Measurements from ENCODE around the gene GDNF.

The GDNF gene

GRCh38 chr5:37774912-37775483 lies 64.8 kb downstream of the GDNF start:
- FAIRE-seq, result no peak

DNA sequence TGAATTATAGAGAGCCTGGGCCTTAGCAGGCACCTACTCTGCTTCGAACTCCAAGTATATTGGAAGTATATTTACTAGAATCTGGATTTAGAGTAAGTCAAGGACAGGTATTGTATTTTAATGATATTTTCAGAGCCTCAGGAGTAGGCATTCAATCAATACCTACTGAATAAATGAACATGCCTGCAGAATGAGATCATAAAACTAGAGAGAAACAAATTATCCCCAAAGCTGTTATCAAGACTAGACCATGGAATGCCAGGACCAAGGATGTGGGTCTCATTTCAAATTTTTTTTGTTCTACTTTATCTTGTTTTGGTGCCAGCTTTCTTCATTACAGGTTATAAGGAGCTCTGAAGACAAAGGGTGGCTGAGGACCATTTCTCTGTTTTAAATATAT lies 66.0 kb downstream of the GDNF start:
- FAIRE-seq, result no peak

DNA sequence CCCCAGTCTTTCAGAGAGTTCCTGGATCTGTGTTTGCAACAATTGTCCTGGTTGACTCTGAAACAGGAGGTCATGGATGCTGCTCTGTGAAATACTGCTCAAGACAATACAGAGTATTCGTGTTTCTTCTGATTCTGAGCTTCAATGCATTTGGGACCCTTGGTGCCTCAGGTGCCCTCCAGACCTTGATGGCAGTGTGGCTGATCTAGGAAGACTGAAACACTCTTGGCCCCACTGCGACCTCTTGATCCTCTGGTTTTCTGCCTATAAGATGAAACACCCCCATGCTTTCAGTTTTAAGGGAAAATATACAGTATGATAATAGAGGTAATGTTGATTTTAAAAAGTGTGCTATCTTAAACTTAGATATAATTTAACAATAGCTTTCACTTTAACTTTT lies 67.6 kb downstream of the GDNF start:
- FAIRE-seq, result no peak

GRCh38 chr5:37771731-37772130 lies 68.1 kb downstream of the GDNF start:
- no peak for FAIRE-seq

- FAIRE-seq, result no peak
Measured at GRCh38 chr5:37771203-37771611, 68.6 kb downstream of the GDNF start.

- FAIRE-seq, result no peak
Measured at GRCh38 chr5:37770786-37771185, 69.1 kb downstream of the GDNF start.

- no peak for FAIRE-seq
Measured at GRCh38 chr5:37769840-37770239, 70.0 kb downstream of the GDNF start.

DNA sequence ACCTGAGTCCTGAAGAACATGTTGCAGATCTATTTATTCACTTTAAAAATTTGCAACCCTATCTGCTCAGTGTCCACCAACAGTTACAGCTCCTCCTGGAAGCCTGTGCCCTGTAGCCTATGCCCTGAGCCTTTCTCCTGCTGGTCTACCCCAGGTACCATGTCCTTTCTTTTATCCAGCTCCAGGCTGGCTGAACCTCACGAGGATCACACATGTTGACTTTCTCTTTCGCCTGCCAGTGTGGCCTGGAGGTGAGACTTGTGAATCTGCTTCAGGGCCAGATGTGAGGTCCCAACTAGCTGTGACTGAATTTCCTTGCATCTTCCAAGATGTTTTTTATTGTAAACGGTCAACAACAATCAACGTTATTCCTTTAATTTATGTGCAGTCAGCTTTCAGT lies 70.7 kb downstream of the GDNF start:
- no peak for FAIRE-seq

- no peak for FAIRE-seq
Measured at GRCh38 chr5:37768371-37768770, 71.5 kb downstream of the GDNF start.

DNA sequence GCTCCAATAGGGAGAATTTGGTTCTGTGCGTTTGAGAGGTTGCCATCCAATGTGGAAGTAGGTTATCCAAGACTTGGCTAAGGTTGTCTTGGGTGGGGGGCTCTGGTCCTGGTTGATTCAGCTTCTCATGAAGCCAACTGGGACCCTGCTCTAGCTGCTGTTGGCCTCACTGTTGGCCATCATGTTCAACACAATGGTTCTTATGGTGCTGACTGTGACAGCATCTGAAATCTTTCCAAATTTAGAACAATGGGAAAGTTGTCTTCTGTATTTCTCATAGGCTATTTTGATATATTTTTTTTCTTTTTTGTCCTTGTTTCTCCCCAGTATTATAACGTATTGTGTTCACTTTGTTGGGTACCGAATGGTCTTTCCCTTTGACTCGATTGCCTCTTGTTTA lies 71.9 kb downstream of the GDNF start:
- FAIRE-seq, result no peak

DNA sequence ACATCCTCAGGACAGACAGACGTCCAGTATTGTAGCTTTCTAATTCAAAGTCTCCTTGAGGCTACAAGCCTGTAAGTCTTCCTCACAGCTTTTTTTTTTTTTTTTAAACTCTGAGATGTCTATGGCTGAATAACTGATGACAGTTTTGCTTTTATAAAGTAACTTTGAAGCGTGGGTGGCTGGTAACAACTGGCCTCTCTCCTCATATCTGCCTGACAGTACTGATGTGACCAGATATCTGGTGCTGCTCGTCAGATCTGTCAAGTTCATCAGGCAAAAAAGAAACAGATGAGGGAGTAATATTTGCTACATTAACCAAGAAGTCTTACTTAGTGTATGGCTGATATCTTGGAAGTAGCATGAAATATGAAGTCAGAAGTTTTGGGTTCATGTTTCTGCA lies 72.6 kb downstream of the GDNF start:
- FAIRE-seq, result no peak

All from A204.1 (cell line).